DOHH2 (cell line): Measurements from ENCODE around the gene TERT.
"Not testable (repeated sequence)": the region's sequence is repeated elsewhere in the genome, so short reads cannot be mapped to it uniquely, and the experiment has no call there.

Source experiments
- H3F3A ChIP-seq: fragments of 200-600 bp; sonication (generic), shearing (Covaris generic); 2 replicates; pipeline ENCODE4 v1.6.0; 2016; ENCODE audit warnings: antibody characterized with exemption, mild to moderate bottlenecking; ENCODE audit not compliant: control insufficient read depth, insufficient read depth
- H3K27ac ChIP-seq: fragments of 200-600 bp; sonication (generic); 2 replicates; pipeline ENCODE4 v1.5.1; 2014; ENCODE audit warnings: low read depth, mild to moderate bottlenecking, low read length, moderate library complexity
- H3K27me3 ChIP-seq: fragments of 200-600 bp; sonication (generic); 2 replicates; pipeline ENCODE4 v1.6.1; 2014; ENCODE audit warnings: mild to moderate bottlenecking, low read length, mixed read lengths; ENCODE audit not compliant: control insufficient read depth
- H3K36me3 ChIP-seq: fragments of 200-600 bp; sonication (generic); 2 replicates; pipeline ENCODE4 v1.6.1; 2014; ENCODE audit warnings: mild to moderate bottlenecking, low read length, moderate library complexity, mixed read lengths; ENCODE audit not compliant: control insufficient read depth
- H3K4me1 ChIP-seq: fragments of 200-600 bp; sonication (generic); 2 replicates; pipeline ENCODE4 v1.6.1; 2014; ENCODE audit warnings: mild to moderate bottlenecking, low read length, mixed read lengths; ENCODE audit not compliant: control insufficient read depth
- H3K4me2 ChIP-seq: fragments of 200-600 bp; sonication (generic); 2 replicates; pipeline ENCODE4 v1.6.0; 2014; ENCODE audit warnings: mild to moderate bottlenecking, low read length, moderate library complexity
- H3K4me3 ChIP-seq: fragments of 200-600 bp; sonication (generic); 2 replicates; pipeline ENCODE4 v1.5.1; 2014; ENCODE audit warnings: mild to moderate bottlenecking, low read length, mixed read lengths
- H3K79me2 ChIP-seq: fragments of 200-600 bp; sonication (generic); 2 replicates; pipeline ENCODE4 v1.6.1; 2014; ENCODE audit warnings: mild to moderate bottlenecking, low read length, mixed read lengths; ENCODE audit not compliant: control insufficient read depth
- H3K9me2 ChIP-seq: fragments of 200-600 bp; sonication (generic); replicated peaks from 2 replicates; pipeline ENCODE4 v1.6.1; 2014; ENCODE audit warnings: mild to moderate bottlenecking, low read length, mixed read lengths; ENCODE audit not compliant: control insufficient read depth
- H3K9me3 ChIP-seq: fragments of 200-600 bp; sonication (generic); 2 replicates; pipeline ENCODE4 v1.6.1; 2014; ENCODE audit warnings: antibody characterized with exemption, low read length, mixed read lengths; ENCODE audit not compliant: control insufficient read depth, insufficient read depth
- H4K20me1 ChIP-seq: fragments of 200-600 bp; sonication (generic); 2 replicates; pipeline ENCODE4 v1.6.0; 2014; ENCODE audit warnings: low read depth, mild to moderate bottlenecking, antibody characterized with exemption, low read length, moderate library complexity; ENCODE audit not compliant: control insufficient read depth, insufficient read depth
- CTCF ChIP-seq: fragments of 200-600 bp; sonication (generic); IDR thresholded peaks from one replicate; pipeline ENCODE4 v1.5.1; 2014; ENCODE audit warnings: antibody characterized with exemption, mild to moderate bottlenecking, low read depth, low read length; ENCODE audit not compliant: poor library complexity, severe bottlenecking
- EZH2phosphoT487 ChIP-seq: fragments of 200-600 bp; sonication (generic); IDR thresholded peaks from 2 replicates; pipeline ENCODE4 v1.6.1; 2017; ENCODE audit warnings: borderline replicate concordance, mild to moderate bottlenecking, antibody characterized with exemption, low read length, moderate library complexity, mixed read lengths

The TERT gene

DNA sequence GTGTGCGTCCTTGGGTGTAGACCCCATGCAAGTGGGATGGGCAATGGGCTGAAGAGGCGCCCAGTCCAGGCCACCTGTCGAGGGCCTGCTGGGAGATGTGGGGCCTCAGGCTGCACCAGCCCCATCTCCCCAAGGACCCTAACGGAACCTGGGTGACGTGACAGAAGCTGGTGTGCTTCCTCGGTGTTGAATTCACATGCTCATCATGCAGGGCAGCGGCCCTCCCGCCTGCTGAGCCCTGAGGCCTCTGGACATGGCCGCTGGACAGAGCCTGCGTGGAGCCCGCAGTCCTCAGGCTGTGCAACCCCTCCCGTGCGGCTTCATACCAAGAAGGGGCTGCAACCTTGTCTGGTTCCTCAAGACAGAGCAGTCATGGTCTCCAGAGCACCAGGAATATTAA, 26.8 kb downstream of the TERT start:
- no peak for TF ChIP-seq EZH2phosphoT487
- TF ChIP-seq CTCF: no peak
- Histone ChIP-seq H3K4me2 (no peak overlapping the region), H3K4me3 (no peak overlapping the region), H3K27me3 (no peaks in the 10 kb centered on the region), H3K36me3 (peaks cover 70% of the 10 kb centered on the region), H3K27ac (no peak overlapping the region), H3F3A (no peaks in the 10 kb centered on the region), H3K4me1 (no peaks in the 10 kb centered on the region), H3K79me2 (no peaks in the 10 kb centered on the region; the same call in 1 of the 2 replicates), H4K20me1 (no peaks in the 10 kb centered on the region), H3K9me3 (no peaks in the 10 kb centered on the region), H3K9me2 (no peaks in the 10 kb centered on the region)

- H3K27ac ChIP-seq, H3K9me3 ChIP-seq, H3K4me2 ChIP-seq, H3K4me3 ChIP-seq, H3K4me1 ChIP-seq, H3K27me3 ChIP-seq, H3K79me2 ChIP-seq, H3K9me2 ChIP-seq, H4K20me1 ChIP-seq, H3F3A ChIP-seq: not testable (repeated sequence)
- peaks cover 73% of the 10 kb centered on the region for H3K36me3 ChIP-seq
These were observed 27.4 kb downstream of the TERT start for GRCh38 chr5:1267464-1267863.

DNA sequence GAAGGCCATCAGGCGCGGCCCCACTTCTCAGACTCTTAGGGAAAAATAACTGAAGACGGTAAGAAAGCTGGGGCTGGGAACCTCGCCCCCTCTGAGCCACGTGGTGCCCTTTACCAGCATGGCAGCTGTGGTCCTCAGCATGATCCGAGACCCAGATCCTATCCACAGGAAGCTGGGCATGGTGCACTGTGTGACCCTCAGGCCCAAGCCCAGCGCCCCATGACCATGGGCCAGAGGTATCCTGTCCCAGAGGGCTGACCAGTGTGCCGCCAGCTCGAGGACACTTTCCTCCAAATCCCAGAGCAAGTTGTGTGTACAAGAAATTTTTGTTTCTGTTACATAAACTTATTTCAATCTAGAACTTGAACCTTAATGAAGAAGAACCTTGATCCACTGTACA, 28.1 kb downstream of the TERT start:
- Histone ChIP-seq H4K20me1 (no peaks in the 10 kb centered on the region), H3K9me3 (no peaks in the 10 kb centered on the region), H3F3A (no peaks in the 10 kb centered on the region), H3K4me2 (no peak overlapping the region), H3K36me3 (peaks cover 75% of the 10 kb centered on the region), H3K4me3 (no peak overlapping the region), H3K27ac (no peak overlapping the region), H3K79me2 (no peaks in the 10 kb centered on the region; the same call in 1 of the 2 replicates), H3K27me3 (no peaks in the 10 kb centered on the region), H3K9me2 (no peaks in the 10 kb centered on the region), H3K4me1 (no peaks in the 10 kb centered on the region)
- no peak for TF ChIP-seq CTCF

GRCh38 chr5:1265461-1266455, 29.1 kb downstream of the TERT start:
- H3K4me1 ChIP-seq: no peaks in the 10 kb centered on the region
- no peak overlapping the region for H3K4me2 ChIP-seq
- no peak overlapping the region for H3K27ac ChIP-seq
- no peaks in the 10 kb centered on the region for H3F3A ChIP-seq
- H3K9me2 ChIP-seq: no peaks in the 10 kb centered on the region
- no peaks in the 10 kb centered on the region; the same call in 1 of the 2 replicates for H3K79me2 ChIP-seq
- no peaks in the 10 kb centered on the region for H4K20me1 ChIP-seq
- H3K36me3 ChIP-seq: peaks cover 69% of the 10 kb centered on the region
- no peaks in the 10 kb centered on the region for H3K27me3 ChIP-seq
- no peak overlapping the region for H3K4me3 ChIP-seq
- H3K9me3 ChIP-seq: no peaks in the 10 kb centered on the region
- no peak for TF ChIP-seq EZH2phosphoT487
- TF ChIP-seq CTCF: no peak
